ENCODE results near the gene ENAH.

The ENAH gene

DNA sequence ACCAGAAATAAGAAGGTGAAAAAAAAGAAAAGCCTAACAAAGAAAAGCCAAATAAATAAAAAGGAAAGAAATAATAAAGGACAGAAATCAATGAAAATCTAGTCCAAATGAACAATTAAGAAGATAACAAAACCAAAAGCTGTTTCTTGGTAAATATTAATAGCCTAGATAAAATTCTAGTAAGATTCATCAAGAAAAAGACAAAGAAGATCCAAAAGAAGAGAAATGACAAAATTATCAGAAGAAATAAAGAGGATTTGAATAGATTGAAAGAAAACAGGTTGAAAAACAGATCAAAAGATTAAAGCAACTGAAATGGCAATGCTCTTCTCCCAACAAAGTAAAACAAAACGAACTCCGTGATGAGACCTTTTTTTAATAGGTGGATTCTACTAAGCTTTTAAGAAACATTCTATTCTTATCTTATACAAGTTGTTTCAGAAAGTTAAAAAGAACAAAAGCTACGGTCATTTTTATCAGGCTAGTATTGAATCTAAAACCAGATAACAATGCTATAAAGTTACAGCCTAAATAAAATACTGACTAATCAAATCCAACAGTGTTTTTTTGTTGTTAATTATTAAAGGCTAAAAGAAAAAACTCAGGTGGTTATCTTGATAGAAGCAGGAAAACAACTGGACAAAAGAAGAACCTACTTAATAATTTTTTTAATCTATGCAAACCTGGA lies 50.9 kb downstream of the ENAH start:
- no peak for DNase-seq

DNA sequence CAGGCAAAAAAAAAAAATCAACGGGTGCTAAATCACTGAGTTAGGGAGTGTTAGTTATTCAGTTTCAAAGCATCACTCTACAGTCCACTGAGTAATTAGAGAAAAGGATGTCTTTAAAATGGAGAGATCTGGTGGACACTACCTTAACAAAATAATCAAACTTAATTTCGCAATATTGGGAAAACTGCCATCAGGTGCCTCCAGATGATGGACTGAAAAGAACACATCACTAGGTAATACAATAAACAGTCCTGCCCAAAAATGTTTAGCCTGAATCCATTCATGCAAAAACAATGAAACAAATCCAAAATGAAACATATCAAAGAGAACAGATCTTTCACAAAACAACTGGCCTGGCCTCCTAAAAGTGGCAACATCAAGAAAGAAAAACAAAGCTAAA lies 54.1 kb downstream of the ENAH start:
- no peak for DNase-seq

DNA sequence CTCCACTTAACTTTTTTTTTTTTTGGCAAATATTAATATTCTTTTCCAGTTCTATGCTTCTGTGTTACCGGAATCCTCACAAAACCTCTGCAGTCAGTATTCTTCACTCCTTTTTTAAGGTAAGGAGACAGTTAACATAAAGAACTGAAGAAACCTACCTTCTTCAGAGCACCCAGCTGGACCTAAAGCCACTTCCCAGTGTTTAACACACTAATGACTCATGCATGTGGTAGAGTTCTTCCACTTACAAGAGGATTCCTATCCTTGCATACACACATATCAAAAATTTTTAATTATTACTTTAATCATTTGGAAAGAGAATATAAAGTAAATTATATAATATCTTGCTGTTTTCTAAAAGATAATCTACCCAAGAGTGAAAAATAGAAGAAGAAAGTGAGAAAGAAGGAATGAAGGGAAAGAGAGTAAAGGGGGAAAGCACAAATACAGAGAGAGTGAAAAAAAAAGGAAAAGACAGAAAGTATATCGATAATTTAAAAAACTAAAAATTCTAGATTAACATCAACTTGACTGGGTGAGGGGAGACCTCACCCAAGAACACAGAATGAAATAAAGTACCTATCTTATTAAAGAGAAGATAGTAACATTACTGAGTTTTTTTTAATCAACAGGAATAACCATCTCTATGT lies 54.9 kb downstream of the ENAH start:
- no peak for DNase-seq

DNA sequence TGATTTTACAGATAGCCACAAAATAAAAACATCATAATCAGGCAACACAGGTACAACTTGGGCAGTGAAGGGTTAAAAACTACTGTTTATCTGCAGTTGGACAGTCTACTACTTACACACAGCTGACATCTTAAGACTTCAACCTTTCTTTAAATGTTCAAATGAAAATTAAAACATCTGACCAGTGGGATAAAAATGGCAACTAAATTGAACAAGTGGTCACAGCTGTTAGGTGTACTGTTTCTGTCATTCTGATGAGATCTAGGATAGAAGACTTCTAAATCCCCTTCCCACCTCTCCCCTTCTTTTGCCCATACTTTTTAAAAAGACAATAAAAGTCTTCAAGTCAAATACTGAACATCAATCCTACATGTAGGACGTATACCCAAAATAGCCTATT lies 56.2 kb downstream of the ENAH start:
- DNase-seq: no peak

DNA sequence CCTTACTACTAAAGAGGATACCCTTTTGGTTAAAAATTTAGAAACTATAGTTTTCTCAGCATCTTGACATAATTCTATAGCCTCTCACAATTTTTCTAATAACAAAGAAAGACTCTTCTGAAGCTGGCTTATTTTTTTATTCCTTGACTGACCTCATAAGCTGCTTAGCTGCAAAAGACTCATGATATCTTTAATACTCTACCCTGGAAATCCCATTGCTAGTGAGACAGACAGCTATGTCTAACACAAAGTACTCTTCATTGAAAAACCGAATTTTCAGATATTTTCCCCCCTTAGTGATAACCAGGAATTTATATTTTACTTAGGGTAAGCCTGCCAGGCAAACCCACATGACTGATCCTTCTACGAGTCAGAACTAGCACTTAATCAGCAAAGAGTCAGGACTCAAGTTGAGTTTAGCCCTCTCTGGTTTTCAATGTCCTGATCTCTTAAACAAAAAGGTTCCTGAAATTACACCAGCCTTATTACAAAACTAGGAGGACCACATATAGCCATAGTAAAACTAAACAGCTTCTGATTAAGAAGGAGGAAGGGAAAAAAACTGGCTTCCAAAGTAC lies 56.9 kb downstream of the ENAH start:
- DNase-seq: no peak

DNA sequence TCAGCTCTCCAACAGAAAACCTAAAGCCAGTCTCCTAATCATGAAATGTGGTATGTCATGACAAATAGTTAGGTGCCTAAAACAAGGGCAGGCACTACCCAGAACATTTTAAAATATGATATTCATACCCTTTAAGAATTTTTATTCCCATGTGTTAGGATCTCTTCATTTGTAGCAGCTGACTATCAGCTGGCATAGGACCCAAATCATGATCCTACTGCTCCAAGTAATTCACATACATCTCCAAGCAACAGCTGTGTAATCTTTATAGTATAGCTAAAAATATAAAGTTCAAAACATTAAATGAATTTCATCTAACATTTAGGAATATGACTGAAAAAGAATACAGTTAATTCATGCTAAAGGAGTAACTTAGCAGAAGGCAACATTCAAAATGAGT lies 57.5 kb downstream of the ENAH start:
- no peak for DNase-seq

DNA sequence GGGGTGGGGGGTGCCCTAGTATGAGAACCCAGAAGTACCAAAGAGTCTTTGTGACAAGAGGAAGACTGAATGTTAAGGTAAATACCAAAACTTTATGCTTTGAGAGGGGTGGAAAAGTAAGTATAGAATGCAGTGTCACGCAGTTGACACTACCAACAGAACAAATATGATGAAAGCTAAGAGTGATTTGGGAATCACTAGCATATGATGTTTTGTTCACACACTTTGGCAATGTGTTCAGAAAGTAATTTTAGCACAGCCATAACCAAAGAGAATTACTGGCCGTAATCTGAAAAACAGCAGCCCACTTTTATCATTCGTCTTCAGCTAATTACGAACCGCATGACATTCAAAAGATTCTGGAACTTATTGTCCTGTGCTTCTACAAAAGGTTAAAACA lies 59.5 kb downstream of the ENAH start:
- no peak for DNase-seq

DNA sequence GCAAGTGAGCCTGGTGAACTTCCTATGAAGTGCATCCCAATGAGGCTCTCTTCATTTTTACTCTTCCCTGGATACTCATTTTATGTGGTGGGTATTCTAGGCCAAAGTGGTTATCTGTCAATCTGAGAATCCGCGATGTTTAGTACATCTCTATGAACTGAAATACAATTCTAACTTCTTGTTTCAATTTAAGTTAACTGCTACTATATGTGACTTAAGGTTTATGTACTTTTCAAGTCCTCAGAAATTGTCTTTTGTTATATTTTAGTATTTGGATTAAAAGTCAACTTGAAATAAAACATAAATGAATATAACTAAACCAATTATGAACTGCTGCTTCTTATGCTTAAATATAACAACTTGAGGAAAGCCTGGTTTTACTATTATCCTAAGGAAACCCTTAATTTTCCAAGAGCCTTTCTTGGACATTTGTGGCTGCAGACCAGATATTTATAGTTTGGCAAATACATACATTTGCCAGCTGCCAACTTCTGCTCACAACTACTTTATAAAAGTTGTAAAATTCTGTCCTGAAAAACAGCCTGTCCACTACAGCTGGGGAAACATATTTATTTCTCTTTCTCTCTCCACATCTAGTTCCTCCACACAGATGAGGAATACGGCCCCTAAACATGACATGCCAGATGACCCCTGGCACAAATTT lies 60.4 kb downstream of the ENAH start:
- DNase-seq: no peak

DNA sequence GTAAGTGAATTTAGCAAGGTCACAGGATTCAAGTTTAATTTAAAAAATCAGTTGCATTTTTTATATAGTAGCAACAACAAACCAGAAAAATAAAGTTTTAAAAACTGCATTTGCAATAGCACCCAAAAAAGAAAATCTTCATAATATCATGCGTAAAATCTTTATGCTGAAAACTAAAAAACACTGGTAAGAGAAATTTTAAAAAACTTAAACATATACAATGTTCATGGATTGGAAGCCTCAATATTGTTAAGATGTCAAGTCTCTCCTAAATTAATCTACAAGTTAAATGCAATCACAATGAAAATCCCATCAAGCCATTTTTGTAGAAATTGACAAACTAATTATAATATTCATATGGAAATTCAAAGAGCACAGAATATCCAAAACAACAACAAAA lies 65.6 kb downstream of the ENAH start:
- no peak for DNase-seq

DNA sequence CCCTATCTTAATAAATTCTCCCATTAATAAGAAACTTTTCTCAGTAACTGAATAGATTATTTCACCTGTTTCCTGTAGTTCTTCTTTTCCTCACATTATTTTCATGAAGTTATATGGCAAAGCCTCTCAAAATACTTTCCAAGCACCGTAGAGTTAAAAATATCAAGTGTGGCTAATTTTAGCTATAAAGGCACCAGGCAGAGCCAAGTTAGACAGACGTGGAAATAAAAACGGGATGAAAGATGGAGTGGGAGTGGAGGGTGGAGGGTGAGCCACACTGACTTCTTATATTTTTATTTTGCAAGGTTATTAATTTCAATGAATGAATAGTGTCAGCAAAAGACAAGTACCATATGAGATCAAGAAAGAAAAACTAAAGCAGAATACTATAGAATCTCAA lies 71.7 kb downstream of the ENAH start:
- DNase-seq: no peak

DNA sequence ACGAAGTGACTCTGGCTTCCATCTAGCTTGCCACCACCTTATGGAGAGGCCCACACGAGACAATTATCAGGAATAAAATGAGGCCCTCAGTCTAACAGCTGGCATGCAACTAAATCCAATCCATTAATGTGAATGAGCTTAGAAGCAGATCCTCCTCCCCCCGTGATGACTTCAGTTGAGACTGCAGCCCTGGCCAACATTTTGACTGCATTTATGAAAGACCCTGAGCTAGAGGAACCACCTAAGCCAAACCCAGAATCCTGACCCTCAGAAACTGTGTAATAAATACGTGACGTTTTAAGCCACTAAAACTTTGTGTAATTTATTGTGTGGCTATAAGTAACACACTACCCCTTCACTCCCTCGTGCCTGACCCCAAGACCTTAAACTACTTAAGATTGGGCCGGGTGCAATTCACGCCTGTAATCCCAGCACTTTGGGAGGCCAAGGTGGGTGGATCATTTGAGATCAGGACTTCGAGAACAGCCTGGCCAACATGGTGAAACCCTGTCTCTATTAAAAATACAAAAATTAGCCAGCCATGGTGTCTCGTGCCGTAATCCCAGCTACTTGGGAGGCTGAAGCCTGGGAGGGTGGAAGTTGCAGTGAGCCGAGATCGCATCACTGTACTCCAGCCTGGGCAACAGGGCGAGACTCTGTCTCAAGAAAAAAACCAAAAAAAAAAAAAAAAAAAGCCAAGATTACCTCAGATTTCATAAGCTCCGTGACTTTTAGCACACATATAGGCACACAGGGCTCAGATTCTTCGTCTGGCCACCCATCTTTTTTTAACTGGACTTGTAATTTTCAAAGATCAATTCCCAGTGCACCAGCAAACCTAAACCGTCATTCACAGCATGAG lies 72.5 kb downstream of the ENAH start:
- DNase-seq: no peak

DNA sequence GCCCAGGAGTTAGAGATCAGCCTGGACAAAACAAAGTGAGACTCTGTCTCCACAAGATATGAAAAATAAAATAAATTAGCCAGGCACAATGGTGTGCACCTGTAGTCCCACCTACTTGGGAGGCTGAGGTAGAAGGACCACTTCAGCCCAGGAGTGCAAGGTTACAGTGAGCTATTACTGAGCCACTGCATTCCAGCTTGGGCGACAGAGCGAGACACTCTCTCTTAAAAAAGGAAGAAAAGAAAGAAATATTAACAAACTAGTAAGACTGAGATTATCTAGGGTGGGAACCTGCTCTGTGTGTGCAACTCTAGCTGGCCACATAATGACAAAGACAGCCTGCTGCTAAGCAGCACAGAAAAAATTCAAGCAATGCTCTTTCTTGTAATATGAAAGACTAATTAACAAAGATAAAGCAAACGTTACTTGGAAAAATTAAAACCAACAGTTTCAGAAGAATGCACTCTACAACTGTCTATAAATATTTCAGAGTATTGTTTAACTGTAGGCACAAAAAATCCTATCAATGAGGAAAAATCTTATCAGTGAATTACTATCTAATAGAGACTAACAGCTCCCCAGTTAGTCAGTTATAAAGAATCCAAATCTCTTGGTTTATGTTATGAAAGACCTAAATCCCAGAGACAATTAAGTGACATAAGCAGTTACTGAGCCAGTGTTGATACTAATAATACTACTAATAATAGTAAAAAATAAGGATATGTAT lies 74.5 kb downstream of the ENAH start:
- no peak for DNase-seq

DNA sequence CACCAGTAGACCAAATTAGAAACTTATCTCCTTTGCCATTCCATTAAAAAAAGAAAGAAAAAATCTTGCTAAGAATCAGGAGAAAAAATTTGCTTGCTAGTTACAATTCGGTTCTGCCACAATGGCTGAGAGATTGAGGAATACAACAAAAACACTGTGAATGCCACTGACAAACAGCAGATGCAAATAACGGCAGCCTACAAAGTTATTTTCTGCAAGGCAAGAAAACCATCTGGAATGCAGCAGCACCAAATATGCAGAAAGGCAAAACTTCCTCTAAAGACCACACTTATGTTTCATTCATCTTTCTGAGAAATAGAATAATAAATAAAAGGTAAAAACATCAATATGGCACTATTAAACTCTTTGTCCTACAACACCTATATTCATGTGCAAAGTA lies 75.7 kb downstream of the ENAH start:
- DNase-seq: no peak

DNA sequence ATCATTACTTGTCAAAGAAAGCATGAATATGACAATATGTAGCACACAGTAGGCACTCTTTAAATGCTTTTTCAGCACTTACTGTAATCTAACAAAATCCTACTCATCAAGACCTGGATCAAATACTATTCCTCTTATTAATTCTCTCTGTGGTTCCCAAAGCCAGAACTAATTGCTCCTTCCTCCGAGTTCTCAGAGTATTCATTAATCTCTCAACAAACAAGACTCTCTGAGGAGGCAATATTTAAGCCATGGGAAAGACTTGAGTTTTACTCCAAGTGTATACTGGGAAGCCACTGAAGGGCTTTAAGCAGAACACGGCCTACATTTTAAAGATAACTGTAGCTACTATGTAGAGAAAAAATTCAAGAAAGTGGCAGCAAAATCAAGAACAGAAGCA lies 79.7 kb downstream of the ENAH start:
- DNase-seq: no peak

DNA sequence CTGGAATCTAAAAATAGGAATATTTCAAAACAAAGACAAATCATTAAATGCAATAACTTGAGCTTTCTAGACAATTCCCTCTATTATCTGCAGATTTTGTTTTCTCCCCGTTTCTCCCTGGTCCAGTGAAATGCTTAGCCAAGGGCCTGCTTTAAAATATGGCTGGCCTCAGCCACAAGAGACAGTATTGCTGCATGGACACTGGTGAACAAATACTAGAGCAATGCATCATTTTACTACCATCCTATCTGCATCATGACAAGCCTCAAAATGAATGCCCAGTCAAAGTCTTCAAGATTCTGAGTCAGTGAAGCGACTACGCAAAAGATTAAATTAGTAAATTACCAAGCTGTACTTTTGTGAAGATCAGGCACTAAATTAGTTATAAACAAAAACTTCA lies 80.5 kb downstream of the ENAH start:
- no peak for DNase-seq

DNA sequence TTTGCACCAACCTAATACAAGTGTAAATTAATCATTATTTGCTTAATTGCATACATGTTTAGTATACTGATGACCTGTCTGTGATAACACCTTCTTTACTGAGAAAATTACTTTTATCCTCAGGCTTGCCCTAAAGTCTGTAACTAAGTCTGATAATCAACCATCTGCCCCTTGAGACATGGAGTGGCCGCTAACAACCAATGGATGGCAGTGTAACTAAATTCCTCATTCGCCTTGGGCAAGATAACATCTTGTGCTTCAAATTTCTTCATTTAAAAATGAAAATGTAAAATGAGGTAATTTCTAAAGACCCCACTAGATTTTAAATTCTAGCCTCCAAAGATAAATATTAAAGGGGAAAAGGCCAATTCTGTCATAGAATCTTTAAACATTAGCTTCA lies 85.1 kb downstream of the ENAH start:
- DNase-seq: no peak

DNA sequence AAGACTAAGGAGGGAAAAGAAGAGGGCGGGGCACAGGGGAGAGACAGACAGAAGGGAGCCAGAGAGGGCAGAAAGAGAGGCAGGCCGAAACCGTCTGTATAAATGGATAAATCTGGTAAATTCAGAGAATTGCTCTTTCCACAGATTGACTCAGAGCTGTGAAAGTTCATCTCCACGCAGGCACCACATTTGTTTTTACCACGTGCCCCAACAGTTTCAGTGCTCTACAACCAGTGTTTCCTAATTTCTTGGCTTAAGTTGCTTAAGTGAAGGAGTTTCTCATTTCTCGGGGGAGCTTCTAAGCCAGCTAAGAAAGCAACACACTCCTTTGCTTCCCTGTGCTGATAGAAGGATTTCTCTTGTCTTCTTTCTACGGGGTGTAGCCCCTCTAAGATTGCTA lies 87.1 kb downstream of the ENAH start:
- DNase-seq: no peak

DNA sequence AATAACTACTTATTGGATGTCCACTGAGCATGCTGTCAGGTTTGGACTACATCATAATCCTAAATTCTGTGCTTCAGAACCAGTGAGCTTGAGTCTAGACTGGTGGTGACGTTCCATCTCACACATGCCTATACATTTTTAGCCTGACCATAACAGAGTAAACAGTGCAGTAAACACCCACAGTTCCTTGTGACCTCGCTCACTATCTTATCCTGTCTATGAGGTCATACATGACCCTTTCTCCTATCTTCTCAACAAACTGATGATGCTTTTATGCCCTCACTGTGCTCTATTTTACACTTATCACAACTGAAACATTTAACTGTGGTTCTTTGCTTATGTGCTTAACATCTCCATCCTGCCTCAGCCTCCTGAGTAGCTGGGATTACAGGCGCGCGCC lies 91.2 kb downstream of the ENAH start:
- no peak for DNase-seq

DNA sequence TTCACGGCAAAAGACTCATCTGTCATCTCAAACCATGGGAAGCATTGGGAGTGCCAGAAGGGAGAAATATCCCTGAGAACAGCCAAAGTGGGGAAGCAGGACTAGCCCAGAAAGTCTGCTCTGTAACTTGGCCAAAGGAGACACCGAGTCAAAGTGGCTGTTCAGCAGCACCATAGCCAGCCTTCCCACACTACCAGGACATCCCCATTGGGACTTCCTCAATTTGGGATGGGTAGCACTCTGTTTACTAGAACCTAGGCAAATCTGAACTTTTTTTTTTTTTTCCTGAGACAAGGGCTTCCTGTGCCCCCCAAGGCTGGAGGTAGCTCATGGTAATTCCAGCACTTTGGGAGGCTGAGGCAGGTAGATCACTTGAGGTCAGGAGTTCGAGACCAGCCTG lies 93.0 kb downstream of the ENAH start:
- DNase-seq: no peak

DNA sequence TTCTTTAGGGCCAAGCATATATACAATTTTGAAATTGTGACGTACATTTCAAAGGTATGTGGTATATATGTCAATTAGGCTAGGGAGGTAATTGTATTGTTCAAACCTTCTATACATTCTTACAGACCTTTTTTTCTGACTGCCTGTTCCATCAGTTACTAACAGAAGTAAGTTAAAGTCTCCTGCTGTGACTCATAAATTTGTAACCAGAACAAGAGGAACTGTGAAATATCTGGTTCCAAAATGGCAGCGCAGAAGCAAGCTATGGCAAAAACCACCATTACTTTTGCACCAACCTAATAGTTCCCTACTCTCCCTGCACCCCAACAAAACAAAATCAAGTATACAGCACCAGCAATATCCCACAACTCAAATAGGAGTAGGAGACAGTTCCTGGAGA lies 93.6 kb downstream of the ENAH start:
- DNase-seq: no peak

DNA sequence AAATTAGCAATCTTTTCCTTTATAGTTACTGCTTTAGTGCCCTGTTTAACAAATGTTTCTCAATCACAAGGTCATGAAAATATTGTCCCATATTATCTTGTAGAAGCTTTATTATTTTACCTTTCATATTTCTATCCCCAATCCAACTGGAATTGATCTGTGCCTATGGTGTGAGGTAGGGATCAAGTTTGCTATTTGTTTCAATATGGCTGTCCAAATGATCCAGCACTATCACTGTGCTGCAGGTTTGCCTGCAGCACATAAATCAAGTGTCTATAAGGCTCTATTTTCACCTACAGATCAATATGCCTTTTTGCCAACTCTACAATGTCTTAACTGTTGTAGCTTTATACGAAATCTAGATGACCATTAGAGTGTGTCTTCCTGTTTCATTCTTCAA lies 96.2 kb downstream of the ENAH start:
- no peak for DNase-seq

DNA sequence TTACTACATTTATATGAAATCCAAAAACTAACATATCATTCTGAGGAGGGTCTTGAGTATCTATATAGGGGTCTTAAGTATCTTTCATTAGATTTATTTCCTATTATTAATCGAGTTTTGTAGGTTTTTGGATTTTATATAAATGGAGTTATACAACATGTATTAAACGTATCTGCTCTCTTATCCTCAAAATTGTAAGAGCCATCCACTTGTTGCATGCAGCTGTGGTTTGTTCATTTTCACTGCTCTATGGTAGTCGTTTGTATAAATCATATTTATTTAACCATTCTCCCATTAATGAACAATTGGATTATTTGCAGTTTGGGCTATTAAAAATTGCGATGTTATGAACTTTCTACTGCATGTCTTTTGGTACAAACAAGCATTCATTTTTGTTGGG lies 97.1 kb downstream of the ENAH start:
- DNase-seq: no peak

Measured in stimulated activated CD4-positive, alpha-beta T cell treated with anti-CD3 and anti-CD28 coated beads, Interleukin-2, amount 100 ng/mL, for 24 hours (primary cell).